HG03575 (cell line): ENCODE measurements around the gene STXBP1.

Experiments
- ATAC-seq: cut with Tn5 transposase; IDR thresholded peaks from one replicate; pipeline ENCODE4 v1.9.1; 2021; ENCODE audit not compliant: unreplicated experiment, insufficient number of reproducible peaks, low FRiP score; ENCODE audit errors: extremely low read depth

STXBP1 gene

DNA sequence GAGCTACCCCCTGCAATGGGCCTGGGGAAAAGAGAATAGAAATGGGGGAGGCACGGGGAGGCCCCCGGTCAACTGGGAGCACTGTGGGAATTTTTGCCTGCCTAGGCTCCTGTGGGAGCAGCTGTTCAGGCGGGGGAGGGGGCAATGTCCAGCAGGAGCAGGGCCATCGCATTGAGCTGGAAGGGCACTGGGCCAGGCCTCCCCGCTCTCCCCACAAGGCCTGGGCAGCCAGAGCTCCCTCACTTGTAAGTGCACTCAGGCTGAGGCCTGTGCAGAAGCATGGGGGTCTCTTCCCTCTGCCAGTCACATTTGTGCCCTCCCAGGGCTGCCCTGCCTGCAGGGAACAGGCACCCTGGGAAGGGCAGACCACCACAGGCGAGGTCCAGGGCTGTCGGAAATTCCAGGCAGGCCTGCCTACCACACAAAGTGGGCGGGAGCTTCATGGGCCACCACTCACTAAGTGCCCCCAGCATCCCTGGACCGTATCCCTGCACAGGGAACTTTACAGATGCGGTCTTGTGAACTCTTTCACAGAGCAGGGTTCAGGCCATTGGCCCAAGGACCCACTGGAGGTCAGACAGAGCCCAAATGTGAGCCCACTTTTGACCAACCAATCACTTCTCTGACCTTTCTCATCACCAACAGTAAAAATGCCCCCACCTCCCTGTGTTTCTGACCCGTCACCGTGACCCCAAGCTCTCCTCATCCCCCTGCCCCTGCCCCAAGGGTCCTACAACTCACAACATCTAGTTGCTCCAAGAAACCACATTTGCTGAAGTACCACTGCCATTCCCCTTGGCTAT, 93.7 kb downstream of the STXBP1 start:
- no peak for ATAC-seq

- no peak for ATAC-seq
Measured at GRCh38 chr9:127706836-127707241, 94.8 kb downstream of the STXBP1 start, which contains the start of gene CFAP157. Gene CFAP157, plus strand, starts transcription at chr9:127706988. Its CDS starts 44 bp downstream, at chr9:127707032.

- ATAC-seq: no peak
Measured at GRCh38 chr9:127707766-127708165, 95.7 kb downstream of the STXBP1 start.

GRCh38 chr9:127708952-127709587, 97.0 kb downstream of the STXBP1 start:
- no peak for ATAC-seq

GRCh38 chr9:127710204-127710783, 98.2 kb downstream of the STXBP1 start:
- ATAC-seq: no peak

- ATAC-seq: no peak
Measured at GRCh38 chr9:127711226-127711701, 99.2 kb downstream of the STXBP1 start.

- no peak for ATAC-seq
Measured at GRCh38 chr9:127711831-127712274, 99.8 kb downstream of the STXBP1 start.

GRCh38 chr9:127712371-127712770, 100.3 kb downstream of the STXBP1 start:
- ATAC-seq: no peak

DNA sequence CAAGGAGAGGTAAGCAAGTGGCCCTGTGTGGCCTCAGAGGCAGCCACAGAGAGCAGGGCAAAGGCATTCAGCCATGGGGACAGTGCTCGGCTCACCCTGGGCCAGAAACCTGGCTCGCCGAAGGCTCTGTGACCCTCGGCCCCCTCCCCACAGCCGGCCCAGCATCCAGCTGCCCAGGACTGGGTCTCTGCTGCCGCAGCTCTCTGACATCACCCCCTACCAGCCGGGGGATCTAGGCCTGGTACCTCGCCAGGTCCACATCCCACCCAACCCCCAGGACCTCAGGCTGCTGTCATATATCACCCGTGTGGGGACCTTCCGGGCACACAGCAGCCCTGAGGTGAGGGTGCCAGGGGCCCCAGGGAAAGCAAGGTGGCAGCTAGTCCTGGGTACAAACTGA, 100.8 kb downstream of the STXBP1 start:
- ATAC-seq: no peak

GRCh38 chr9:127714020-127714750, 102.1 kb downstream of the STXBP1 start:
- ATAC-seq: no peak

DNA sequence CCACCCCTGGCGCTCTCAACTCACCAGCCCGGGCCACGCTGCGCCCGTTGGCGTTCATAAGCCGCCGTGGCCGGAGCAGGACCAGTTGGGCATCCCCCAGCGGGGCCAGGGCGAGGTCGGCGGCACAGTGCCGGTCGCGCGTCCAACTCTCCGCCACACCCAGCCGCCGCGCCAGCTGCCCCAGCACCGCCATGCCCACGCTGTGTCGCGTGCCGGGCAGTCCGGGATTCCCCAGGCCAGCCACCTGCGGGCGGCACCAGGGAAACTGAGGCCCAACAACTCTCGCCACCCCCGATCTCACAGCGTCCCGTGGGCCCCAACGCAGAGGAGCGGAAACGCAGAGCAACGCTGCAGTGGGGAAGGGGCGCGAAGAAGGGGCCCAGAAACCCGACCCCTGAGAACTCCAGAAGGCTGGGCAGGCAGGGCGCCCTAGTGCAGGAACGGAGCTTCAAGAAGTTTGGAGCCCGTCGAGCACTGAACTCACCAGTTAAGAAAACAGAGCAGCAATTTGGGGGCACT, 102.9 kb downstream of the STXBP1 start:
- ATAC-seq: no peak

DNA sequence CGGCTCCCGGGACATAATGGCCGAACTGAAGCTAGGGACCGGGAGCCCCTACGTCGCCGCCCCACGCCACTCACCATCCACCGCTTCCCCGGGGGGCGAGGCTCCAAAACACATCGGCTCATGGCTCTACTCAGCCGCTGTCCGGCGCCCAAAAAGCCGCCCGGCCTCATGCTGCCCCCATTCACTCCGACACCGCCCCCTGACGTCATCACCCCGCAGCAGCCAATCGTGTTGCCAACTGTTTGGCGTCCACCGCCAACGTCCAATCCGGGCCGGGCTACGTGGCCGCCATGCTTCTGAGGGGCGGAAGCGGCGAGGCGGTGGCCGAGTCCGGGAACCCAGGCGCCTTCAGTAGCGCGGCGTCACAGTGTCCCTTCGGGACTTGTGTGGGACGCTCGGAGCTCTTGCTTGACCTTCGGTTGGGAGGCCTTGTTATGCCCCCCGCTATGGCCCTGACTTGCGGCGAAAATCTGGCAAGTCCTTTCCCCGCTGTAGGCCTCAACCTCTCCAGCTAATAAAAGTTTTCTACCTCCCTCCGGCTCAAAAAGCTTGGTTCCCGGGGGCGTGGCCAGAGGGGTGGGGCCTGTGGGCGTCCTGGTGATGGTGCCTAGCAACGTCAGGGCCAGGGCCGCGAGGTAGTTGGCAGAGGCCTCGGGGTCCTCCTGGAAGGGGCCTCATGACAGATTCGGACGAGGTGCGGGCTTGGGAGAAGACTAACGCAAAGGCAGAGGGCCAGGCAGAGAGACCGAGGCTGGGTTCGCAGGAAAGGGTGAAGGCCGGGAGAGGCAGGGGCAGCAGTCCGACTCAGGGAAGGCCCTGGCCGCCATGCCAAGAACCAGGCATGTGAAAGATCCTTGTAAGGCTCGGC, 103.6 kb downstream of the STXBP1 start, which contains the start of the genes PTRH1 and TTC16:
Gene PTRH1, minus strand, starts transcription at position 194 of the 868 bp plus-strand sequence. Its CDS starts 24 bp downstream, at position 170.
Gene TTC16, plus strand, starts transcription at position 610 of the 868 bp plus-strand sequence. Its CDS starts 67 bp downstream, at position 677.
- peak; percentile 48 for ATAC-seq

DNA sequence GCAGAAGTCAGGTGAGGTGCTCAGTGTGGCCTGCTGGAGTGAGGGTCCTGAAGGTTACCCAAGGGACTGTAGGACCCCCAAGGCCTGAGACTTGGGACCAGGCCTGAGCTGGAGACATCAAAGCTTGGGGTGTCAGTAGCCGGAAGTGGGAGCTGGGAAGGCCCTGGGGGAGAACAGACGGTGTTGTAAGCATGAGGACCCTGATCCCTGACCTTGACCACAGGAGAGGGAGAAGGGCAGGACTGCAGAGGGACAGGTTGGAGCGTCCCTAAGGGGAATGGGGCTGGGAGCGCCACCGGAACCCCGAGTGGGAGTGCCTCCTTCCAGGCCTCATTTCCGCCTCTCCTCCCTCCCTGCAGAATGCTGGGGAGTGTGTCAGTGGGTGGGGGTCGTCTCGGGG, 104.3 kb downstream of the STXBP1 start:
- ATAC-seq: no peak

GRCh38 chr9:127717766-127718165, 105.7 kb downstream of the STXBP1 start:
- no peak for ATAC-seq

- no peak for ATAC-seq
Measured at GRCh38 chr9:127720031-127720864, 108.2 kb downstream of the STXBP1 start.

DNA sequence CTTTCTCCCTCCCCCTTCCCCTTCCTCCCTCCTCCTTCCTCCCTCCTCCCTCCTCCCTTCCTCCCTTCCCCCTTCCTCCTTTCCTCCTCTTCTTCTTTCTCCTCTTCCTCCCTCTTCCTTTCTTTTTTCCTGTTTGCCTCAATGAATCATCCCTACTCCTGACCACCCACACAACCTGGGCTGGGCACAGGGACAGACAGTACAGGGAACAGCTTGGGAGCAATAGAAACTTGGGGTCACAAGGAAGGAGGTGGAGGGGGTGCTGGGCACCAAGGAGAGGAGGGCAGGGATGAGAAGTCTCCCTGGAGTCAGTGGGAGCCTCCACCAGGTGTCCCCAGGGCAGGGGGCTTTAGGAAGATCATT, 108.8 kb downstream of the STXBP1 start:
- no peak for ATAC-seq

DNA sequence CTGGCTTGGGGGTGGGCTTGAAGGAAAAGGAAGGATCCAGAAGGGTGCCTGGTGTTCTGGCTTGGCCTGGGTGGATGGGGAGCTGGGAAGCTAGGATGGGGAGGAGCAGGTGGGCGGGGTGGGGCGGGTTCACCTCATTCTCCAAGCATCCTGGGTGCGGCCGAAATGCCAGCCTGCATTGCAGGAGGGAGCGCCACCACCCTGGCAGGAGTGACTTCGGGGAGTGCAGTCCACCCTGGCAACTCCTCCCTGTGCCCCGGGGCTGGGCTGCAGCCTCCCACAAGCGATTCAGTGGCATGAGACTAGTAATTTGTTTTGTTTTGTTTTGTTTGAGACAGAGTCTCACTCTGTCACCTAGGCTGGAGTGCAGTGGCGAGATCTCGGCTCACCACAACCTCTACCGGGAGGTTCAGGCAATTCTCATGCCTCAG, 109.3 kb downstream of the STXBP1 start:
- no peak for ATAC-seq
